ENCODE data around the gene USE1.

The USE1 gene

DNA sequence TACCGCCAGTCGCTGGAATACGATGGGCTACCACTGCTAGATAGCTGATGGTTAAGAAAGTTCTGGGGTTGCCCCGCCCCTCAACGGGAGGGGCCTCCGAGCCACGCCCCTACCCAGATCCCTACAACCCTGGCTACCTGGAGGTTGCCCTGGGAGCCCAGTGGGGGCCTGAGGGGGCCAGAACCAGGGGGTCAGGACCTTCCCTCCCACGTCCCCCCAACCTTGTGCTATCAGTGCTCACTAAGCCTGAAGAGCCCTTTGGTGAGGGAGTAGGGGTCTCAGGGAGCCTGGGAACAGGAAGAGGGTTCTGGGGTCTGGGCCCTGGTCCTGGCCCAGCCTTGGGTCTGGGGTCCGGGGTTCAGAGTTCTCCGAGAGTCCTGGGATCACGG, 19.7 kb downstream of the USE1 start:
- Histone ChIP-seq H3K4me2 (ENCODE audit: low read depth, low read length) (peak overlapping the region; percentile 99), H3K9me2 (replicated peaks; ENCODE audit: insufficient read depth, low read length) (no peaks in the 10 kb centered on the region), H3K4me1 (ENCODE audit: low read length) (0 out of 2 replicates have a peak, but pooled peaks cover 4% of the 10 kb centered on the region), H3K36me3 (replicated peaks; ENCODE audit: insufficient read depth, low read length) (no peaks in the 10 kb centered on the region), H2AFZ (ENCODE audit: low read length) (peak overlapping the region; percentile 79), H3K9me3 (replicated peaks; ENCODE audit: insufficient read depth, low read length) (no peaks in the 10 kb centered on the region), H4K20me1 (ENCODE audit: insufficient read depth, low read length) (no peaks in the 10 kb centered on the region), H3F3A (ENCODE audit: insufficient read depth, low read length) (no peaks in the 10 kb centered on the region), H3K79me2 (ENCODE audit: low read length) (peaks cover 4% of the 10 kb centered on the region; the same call in 1 of the 2 replicates), H3K27me3 (replicated peaks; ENCODE audit: insufficient read depth, low read length) (no peaks in the 10 kb centered on the region), H3K9ac (ENCODE audit: low read length) (peak overlapping the region; percentile 48; the same call in 1 of the 2 replicates), H3K4me3 (ENCODE audit: low read length) (peak overlapping the region; percentile 78), H3K27ac (ENCODE audit: low read length) (no peak overlapping the region)
- TF ChIP-seq EZH2 (optimal IDR thresholded peaks at IDR 0.05; ENCODE audit: low read depth, low read length) (no peak), EZH2phosphoT487 (IDR thresholded peaks at IDR 0.05; ENCODE audit: low read length) (no peak)
- TF ChIP-seq, protein P1, sequence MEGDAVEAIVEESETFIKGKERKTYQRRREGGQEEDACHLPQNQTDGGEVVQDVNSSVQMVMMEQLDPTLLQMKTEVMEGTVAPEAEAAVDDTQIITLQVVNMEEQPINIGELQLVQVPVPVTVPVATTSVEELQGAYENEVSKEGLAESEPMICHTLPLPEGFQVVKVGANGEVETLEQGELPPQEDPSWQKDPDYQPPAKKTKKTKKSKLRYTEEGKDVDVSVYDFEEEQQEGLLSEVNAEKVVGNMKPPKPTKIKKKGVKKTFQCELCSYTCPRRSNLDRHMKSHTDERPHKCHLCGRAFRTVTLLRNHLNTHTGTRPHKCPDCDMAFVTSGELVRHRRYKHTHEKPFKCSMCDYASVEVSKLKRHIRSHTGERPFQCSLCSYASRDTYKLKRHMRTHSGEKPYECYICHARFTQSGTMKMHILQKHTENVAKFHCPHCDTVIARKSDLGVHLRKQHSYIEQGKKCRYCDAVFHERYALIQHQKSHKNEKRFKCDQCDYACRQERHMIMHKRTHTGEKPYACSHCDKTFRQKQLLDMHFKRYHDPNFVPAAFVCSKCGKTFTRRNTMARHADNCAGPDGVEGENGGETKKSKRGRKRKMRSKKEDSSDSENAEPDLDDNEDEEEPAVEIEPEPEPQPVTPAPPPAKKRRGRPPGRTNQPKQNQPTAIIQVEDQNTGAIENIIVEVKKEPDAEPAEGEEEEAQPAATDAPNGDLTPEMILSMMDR (IDR thresholded peaks at IDR 0.05; ENCODE audit: low read length) = no peak
- DNase-seq = peak; percentile 66

DNA sequence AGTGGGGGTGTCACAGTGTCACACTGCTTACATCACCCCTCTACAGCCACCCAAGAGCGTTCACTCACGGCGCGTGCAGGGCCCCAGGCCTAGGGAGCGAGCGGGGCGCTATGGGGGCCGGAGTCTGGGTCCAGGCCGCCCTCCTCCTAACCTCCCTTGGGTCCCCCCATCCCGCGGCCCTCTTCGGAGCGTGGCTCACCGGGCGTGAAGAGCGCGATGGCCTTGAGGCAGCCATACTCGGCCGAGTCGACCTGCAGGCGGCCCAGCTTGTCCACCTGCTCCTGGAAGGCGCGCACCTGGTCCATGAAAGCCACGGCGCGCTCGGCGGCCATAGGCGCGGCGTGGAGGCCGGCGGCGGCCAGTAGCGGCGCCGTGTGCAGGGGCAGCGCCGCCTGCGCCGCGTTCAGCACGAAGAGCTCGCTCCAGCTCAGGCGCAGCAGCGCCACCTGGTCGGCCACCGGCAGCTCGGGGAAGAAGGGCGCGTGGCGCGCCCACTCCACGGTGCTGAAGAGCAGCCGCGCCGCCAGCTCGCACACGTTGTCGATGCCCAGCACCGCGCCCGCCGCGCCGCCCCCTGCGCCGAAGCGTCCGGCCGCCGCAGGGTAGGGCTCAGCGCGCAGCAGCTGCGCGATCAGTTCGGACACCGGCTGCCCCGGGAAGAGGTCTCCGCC, 20.3 kb downstream of the USE1 start:
- Histone ChIP-seq H3K9ac (ENCODE audit: low read length) (peak overlapping the region; percentile 48; the same call in 1 of the 2 replicates), H3K36me3 (replicated peaks; ENCODE audit: insufficient read depth, low read length) (no peaks in the 10 kb centered on the region), H3K4me2 (ENCODE audit: low read depth, low read length) (peak overlapping the region; percentile 99), H3K27me3 (replicated peaks; ENCODE audit: insufficient read depth, low read length) (no peaks in the 10 kb centered on the region), H3F3A (ENCODE audit: insufficient read depth, low read length) (no peaks in the 10 kb centered on the region), H2AFZ (ENCODE audit: low read length) (peak overlapping the region; percentile 79), H3K79me2 (ENCODE audit: low read length) (peaks cover 4% of the 10 kb centered on the region; the same call in 1 of the 2 replicates), H3K9me2 (replicated peaks; ENCODE audit: insufficient read depth, low read length) (no peaks in the 10 kb centered on the region), H4K20me1 (ENCODE audit: insufficient read depth, low read length) (no peaks in the 10 kb centered on the region), H3K4me3 (ENCODE audit: low read length) (peak overlapping the region; percentile 78), H3K27ac (ENCODE audit: low read length) (no peak overlapping the region; the same call in 1 of the 2 replicates), H3K9me3 (replicated peaks; ENCODE audit: insufficient read depth, low read length) (no peaks in the 10 kb centered on the region), H3K4me1 (ENCODE audit: low read length) (0 out of 2 replicates have a peak, but pooled peaks cover 4% of the 10 kb centered on the region)
- DNase-seq = peak; percentile 74
- TF ChIP-seq EZH2 (optimal IDR thresholded peaks at IDR 0.05; ENCODE audit: low read depth, low read length) (no peak), EZH2phosphoT487 (IDR thresholded peaks at IDR 0.05; ENCODE audit: low read length) (no peak)
- TF ChIP-seq, protein P1 (IDR thresholded peaks at IDR 0.05; ENCODE audit: low read length) = peak; percentile 56

- no peaks in the 10 kb centered on the region for H3K9me2 ChIP-seq (replicated peaks; ENCODE audit: insufficient read depth, low read length)
- H3K79me2 ChIP-seq (ENCODE audit: low read length) = peaks cover 4% of the 10 kb centered on the region; the same call in 1 of the 2 replicates
- H3K4me3 ChIP-seq (ENCODE audit: low read length) = peak overlapping the region; percentile 78
- H3F3A ChIP-seq (ENCODE audit: insufficient read depth, low read length) = no peaks in the 10 kb centered on the region
- H3K4me2 ChIP-seq (ENCODE audit: low read depth, low read length) = peak overlapping the region; percentile 99
- DNase-seq = no peak
- H3K27me3 ChIP-seq (replicated peaks; ENCODE audit: insufficient read depth, low read length) = no peaks in the 10 kb centered on the region
- no peaks in the 10 kb centered on the region for H3K36me3 ChIP-seq (replicated peaks; ENCODE audit: insufficient read depth, low read length)
- no peak for TF ChIP-seq EZH2phosphoT487 (IDR thresholded peaks at IDR 0.05; ENCODE audit: low read length)
- TF ChIP-seq, protein P1 (IDR thresholded peaks at IDR 0.05; ENCODE audit: low read length) = no peak
- no peak for TF ChIP-seq EZH2 (optimal IDR thresholded peaks at IDR 0.05; ENCODE audit: low read depth, low read length)
- H3K27ac ChIP-seq (ENCODE audit: low read length) = no peak overlapping the region
- no peaks in the 10 kb centered on the region for H4K20me1 ChIP-seq (ENCODE audit: insufficient read depth, low read length)
- H3K9ac ChIP-seq (ENCODE audit: low read length) = peak overlapping the region; percentile 48; the same call in 1 of the 2 replicates
- H3K4me1 ChIP-seq (ENCODE audit: low read length) = 0 out of 2 replicates have a peak, but pooled peaks cover 4% of the 10 kb centered on the region
- H3K9me3 ChIP-seq (replicated peaks; ENCODE audit: insufficient read depth, low read length) = no peaks in the 10 kb centered on the region
- peak overlapping the region; percentile 79; the same call in 1 of the 2 replicates for H2AFZ ChIP-seq (ENCODE audit: low read length)
Observed at GRCh38 chr19:17235971-17236777, 21.0 kb downstream of the USE1 start.

Measured in MM.1S (cell line).